A673 (cell line): ENCODE data around the gene ACOT13.

Source experiments
- EZH2 ChIP-seq: fragments of 200-600 bp; sonication (generic); IDR thresholded peaks from 2 replicates; pipeline ENCODE4 v1.6.1; 2017; ENCODE audit warnings: borderline replicate concordance, low read depth, mild to moderate bottlenecking, mixed read lengths, antibody characterized with exemption, low read length; ENCODE audit not compliant: poor library complexity, severe bottlenecking
- TF ChIP-seq, protein P1 (sequence below): fragments of 300-800, 200-600 bp; sonication (generic); conservative IDR thresholded peaks from 2 replicates; pipeline ENCODE4 v1.5.1; 2017; ENCODE audit warnings: low read depth, mild to moderate bottlenecking, antibody characterized with exemption, low read length, moderate library complexity, mixed read lengths

DNA sequence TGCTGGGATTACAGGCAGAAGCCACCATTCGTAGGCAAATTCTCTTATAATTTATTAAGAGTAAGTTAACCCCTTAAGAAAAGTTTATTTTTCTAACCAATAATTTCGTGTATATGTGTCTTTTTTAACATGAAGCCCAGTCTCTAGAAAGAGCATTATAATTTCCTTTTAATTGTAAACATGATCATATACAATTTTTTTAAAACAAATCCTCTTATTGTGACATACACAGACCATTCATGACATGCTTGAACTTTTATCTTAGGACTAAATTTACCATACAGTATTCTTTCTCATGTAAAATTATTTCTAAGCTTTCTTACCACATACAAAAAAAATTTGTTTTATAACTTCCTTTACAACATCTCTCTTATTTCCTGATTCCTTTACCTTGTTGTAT, 6.7 kb downstream of the ACOT13 start:
- TF ChIP-seq, protein P1, sequence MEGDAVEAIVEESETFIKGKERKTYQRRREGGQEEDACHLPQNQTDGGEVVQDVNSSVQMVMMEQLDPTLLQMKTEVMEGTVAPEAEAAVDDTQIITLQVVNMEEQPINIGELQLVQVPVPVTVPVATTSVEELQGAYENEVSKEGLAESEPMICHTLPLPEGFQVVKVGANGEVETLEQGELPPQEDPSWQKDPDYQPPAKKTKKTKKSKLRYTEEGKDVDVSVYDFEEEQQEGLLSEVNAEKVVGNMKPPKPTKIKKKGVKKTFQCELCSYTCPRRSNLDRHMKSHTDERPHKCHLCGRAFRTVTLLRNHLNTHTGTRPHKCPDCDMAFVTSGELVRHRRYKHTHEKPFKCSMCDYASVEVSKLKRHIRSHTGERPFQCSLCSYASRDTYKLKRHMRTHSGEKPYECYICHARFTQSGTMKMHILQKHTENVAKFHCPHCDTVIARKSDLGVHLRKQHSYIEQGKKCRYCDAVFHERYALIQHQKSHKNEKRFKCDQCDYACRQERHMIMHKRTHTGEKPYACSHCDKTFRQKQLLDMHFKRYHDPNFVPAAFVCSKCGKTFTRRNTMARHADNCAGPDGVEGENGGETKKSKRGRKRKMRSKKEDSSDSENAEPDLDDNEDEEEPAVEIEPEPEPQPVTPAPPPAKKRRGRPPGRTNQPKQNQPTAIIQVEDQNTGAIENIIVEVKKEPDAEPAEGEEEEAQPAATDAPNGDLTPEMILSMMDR = no peak
- TF ChIP-seq EZH2 = no peak
